Kidney (tissue), 14 donors: Measurements from ENCODE around the gene RUNX1. TPM values are rescaled to one million over a fixed set of nuclear protein-coding genes. Genes with fewer than 3 reads are reported as not detected.

Experiments
- DNase-seq, 5 donors: peaks; one replicate each; pipeline ENCODE4 v3.0.0-alpha.2; 2013 to 2020
- FAIRE-seq: peaks from 2 replicates; lab custom pipeline; 2012; peaks lifted over from hg19 to GRCh38; lab: Jason Lieb, UNC
- H3K27ac ChIP-seq, 2 donors: one replicate each; pipeline ENCODE4 v1.7.0; 2013; ENCODE audit warnings: low read depth in 2 of 2, low read length in 2 of 2, inconsistent platforms in 1 of 2
- H3K27me3 ChIP-seq: one replicate; pipeline ENCODE4 v1.7.1; 2013; ENCODE audit warnings: low read length, inconsistent platforms; ENCODE audit not compliant: control insufficient read depth, insufficient read depth
- H3K36me3 ChIP-seq, 3 donors: one replicate each; pipeline versions ENCODE4 v1.7.0 to v1.7.1; 2013; ENCODE audit warnings: low read length in 3 of 3, control low read depth in 1 of 3, inconsistent platforms in 1 of 3; ENCODE audit not compliant: insufficient read depth in 3 of 3, control insufficient read depth in 2 of 3
- H3K4me1 ChIP-seq, 3 donors: one replicate each; pipeline versions ENCODE4 v1.7.0 to v1.7.1; 2013; ENCODE audit warnings: low read length in 3 of 3, inconsistent platforms in 1 of 3, low read depth in 1 of 3; ENCODE audit not compliant: control insufficient read depth in 2 of 3, insufficient read depth in 2 of 3
- H3K4me3 ChIP-seq, 3 donors: one replicate each; pipeline versions ENCODE4 v1.7.0 to v1.8.1; 2013; ENCODE audit warnings: low read length in 3 of 3, control low read depth in 1 of 3, inconsistent platforms in 1 of 3
- H3K9ac ChIP-seq, 3 donors: one replicate each; pipeline versions ENCODE4 v1.7.0 to v1.7.1; 2013; ENCODE audit warnings: low read length in 3 of 3, control low read depth in 1 of 3, inconsistent platforms in 1 of 3
- H3K9me3 ChIP-seq, 3 donors: one replicate each; pipeline versions ENCODE4 v1.7.0 to v1.7.1; 2013; ENCODE audit warnings: low read length in 3 of 3, control low read depth in 1 of 3, inconsistent platforms in 1 of 3; ENCODE audit not compliant: control insufficient read depth in 2 of 3, insufficient read depth in 1 of 3
- CTCF ChIP-seq: IDR thresholded peaks from 3 replicates; pipeline ENCODE4 v1.5.1; 2012; ENCODE audit warnings: mild to moderate bottlenecking, moderate library complexity, borderline replicate concordance; ENCODE audit not compliant: insufficient read depth; ENCODE audit errors: extremely low read depth
- intact Hi-C: fragments of 100-400 bp; cut with DNase I; formaldehyde crosslinking; loops from one replicate; pipeline ENCODE4 v1.11.1; 2022
- polyA plus RNA-seq: library from polyadenylated mRNA; stranded (reverse); fragments of 350-450 nt; fragmentation: Illumina TruSeq; extraction: RNeasy Lipid Tissue Mini Kit (QIAGEN cat#74804); gene quantifications from one replicate; pipeline ENCODE4 v1.2.3, GENCODE V29; 2014; ENCODE audit warnings: low read depth, low replicate concordance; ENCODE audit not compliant: insufficient read depth
- total RNA-seq: library from RNA; stranded (reverse); fragmentation: NEBNext Ultra II Directional; extraction: Animal tissue kit (Norgen Biotek cat#: 25700); gene quantifications from one replicate; pipeline ENCODE4 v1.2.1, GENCODE V29; 2021
- donor health status: control.
- donor health status: control.
- donor health status: control.
- donor health status: control.
- donor health status: control.
- donor health status: DM: yes; HTN: yes; CAD: no.
- donor health status: Normal renal cell carcinoma (clear cell type).

The RUNX1 gene
- total and polyA plus RNA-seq, 2 donors from 2014 or later, result 1.3 to 58.0 TPM

GRCh38 chr21:34835526-34835925, 213.6 kb downstream of the RUNX1 start:
- no peak overlapping the region for H3K9ac ChIP-seq
- no peak overlapping the region for H3K4me3 ChIP-seq
- no peak overlapping the region for H3K27ac ChIP-seq
- TF ChIP-seq CTCF, result no peak
- no peaks in the 10 kb centered on the region for H3K36me3 ChIP-seq
- DNase-seq, result no peak
- no peaks in the 10 kb centered on the region for H3K9me3 ChIP-seq
- no peak for FAIRE-seq
- intact Hi-C loops, result no loop called here
- no peaks in the 10 kb centered on the region for H3K4me1 ChIP-seq
- no peaks in the 10 kb centered on the region for H3K27me3 ChIP-seq

- H3K9me3 ChIP-seq, result no peaks in the 10 kb centered on the region
- H3K4me1 ChIP-seq, result no peaks in the 10 kb centered on the region
- intact Hi-C loops, result no loop called here
- no peaks in the 10 kb centered on the region for H3K27me3 ChIP-seq
- DNase-seq, result peak in 1 of 5 donors; percentile 76
- no peak for TF ChIP-seq CTCF
- H3K27ac ChIP-seq, result no peak overlapping the region
- H3K4me3 ChIP-seq, result no peak overlapping the region
- H3K9ac ChIP-seq, result no peak overlapping the region
- FAIRE-seq, result no peak
- H3K36me3 ChIP-seq, result no peaks in the 10 kb centered on the region
Measured at GRCh38 chr21:34834852-34835501, 214.1 kb downstream of the RUNX1 start.

- H3K9ac ChIP-seq, result no peak overlapping the region
- H3K9me3 ChIP-seq, result no peaks in the 10 kb centered on the region
- no peak overlapping the region for H3K27ac ChIP-seq
- no peak overlapping the region for H3K4me3 ChIP-seq
- no peaks in the 10 kb centered on the region for H3K27me3 ChIP-seq
- no peak for TF ChIP-seq CTCF
- intact Hi-C loops, result no loop called here
- DNase-seq, result peak in 3 of 5 donors; percentile 47 to 56 (median 51)
- H3K36me3 ChIP-seq, result no peaks in the 10 kb centered on the region
- H3K4me1 ChIP-seq, result no peaks in the 10 kb centered on the region
- no peak for FAIRE-seq
Measured at GRCh38 chr21:34834290-34834689, 214.8 kb downstream of the RUNX1 start.

- DNase-seq, result peak in 1 of 5 donors; percentile 6
Measured at GRCh38 chr21:34833465-34833864, 215.6 kb downstream of the RUNX1 start.

More at GRCh38 chr21:34833465-34833864, 215.6 kb downstream of the RUNX1 start:
- Histone ChIP-seq H3K9ac (no peak overlapping the region), H3K9me3 (no peaks in the 10 kb centered on the region), H3K27ac (no peak overlapping the region), H3K36me3 (no peaks in the 10 kb centered on the region), H3K4me3 (no peak overlapping the region), H3K27me3 (no peaks in the 10 kb centered on the region), H3K4me1 (no peaks in the 10 kb centered on the region)
- no peak for TF ChIP-seq CTCF
- intact Hi-C loops, result no loop called here
- no peak for FAIRE-seq
